GM12891 (cell line): ENCODE measurements around the gene WDR48.

ENCODE experiments used
- POLR2A ChIP-seq: IDR thresholded peaks from 2 replicates; pipeline ENCODE4 v1.6.1; 2011; ENCODE audit warnings: low read depth, low read length, control low read depth
- SPI1 ChIP-seq: IDR thresholded peaks from 2 replicates; pipeline ENCODE4 v1.6.1; 2011; ENCODE audit warnings: low read depth, low read length, control low read depth
- TAF1 ChIP-seq: IDR thresholded peaks from 2 replicates; pipeline ENCODE4 v1.6.1; 2011; ENCODE audit warnings: low read depth, low read length, control low read depth

- TF ChIP-seq TAF1: no peak
- 0 out of 2 replicates have a peak, but pooled peaks have one; percentile 13 for TF ChIP-seq SPI1
- TF ChIP-seq POLR2A: no peak
These were observed 24.1 kb downstream of the WDR48 start for GRCh38 chr3:39075910-39076309.
